HEK293T (cell line): ENCODE measurements around the gene MIB2.
"Not testable (repeated sequence)": the region's sequence is repeated elsewhere in the genome, so short reads cannot be mapped to it uniquely, and the experiment has no call there.

ENCODE experiments used
- BHLHE40 ChIP-seq: fragments of 450-650 bp; IDR thresholded peaks from 2 replicates; pipeline ENCODE4 v1.6.1; 2016; ENCODE audit warnings: mild to moderate bottlenecking, moderate library complexity, borderline replicate concordance
- FOXA1 ChIP-seq: fragments of 450-650 bp; IDR thresholded peaks from 2 replicates; pipeline ENCODE4 v1.6.1; 2016; ENCODE audit warnings: mild to moderate bottlenecking
- FOXK2 ChIP-seq: fragments of 450-650 bp; IDR thresholded peaks from 2 replicates; pipeline ENCODE4 v1.6.1; 2016; ENCODE audit warnings: mild to moderate bottlenecking
- FOXM1 ChIP-seq: fragments of 450-650 bp; IDR thresholded peaks from 2 replicates; pipeline ENCODE4 v1.6.1; 2017; ENCODE audit warnings: mild to moderate bottlenecking, borderline replicate concordance
- SP1 ChIP-seq: fragments of 450-650 bp; IDR thresholded peaks from 2 replicates; pipeline ENCODE4 v1.6.1; 2017
- SUZ12 ChIP-seq: fragments of 450-650 bp; IDR thresholded peaks from 2 replicates; pipeline ENCODE4 v1.6.1; 2016; ENCODE audit warnings: mild to moderate bottlenecking
- TARDBP ChIP-seq: fragments of 450-650 bp; IDR thresholded peaks from 2 replicates; pipeline ENCODE4 v1.6.1; 2016
- TF ChIP-seq, protein P1 (sequence below): fragments of 450-650 bp; IDR thresholded peaks from 2 replicates; pipeline ENCODE4 v1.6.1; 2016

DNA sequence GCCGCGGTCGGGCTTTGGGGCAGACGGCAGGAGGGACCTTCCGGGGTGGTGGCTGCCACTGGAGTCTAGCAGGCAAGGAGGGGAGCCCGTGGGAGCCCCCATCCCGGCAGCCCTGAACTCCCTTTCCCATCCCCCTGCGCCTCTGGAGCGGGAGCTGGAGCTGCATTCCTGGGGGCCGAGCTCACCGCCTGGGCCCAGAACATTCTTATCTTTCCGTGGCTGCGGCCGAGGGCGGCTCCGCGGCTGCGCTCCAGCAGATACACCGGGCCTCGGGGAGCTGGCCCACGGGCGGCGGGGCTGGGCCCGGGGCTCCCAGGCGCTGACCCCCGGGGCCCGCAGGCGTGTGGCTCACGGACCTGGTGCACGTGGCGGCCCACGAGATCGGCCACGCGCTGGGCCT, 18.1 kb downstream of the MIB2 start:
- not testable (repeated sequence) for TF ChIP-seq FOXK2, SP1, BHLHE40, FOXM1, SUZ12, FOXA1, TARDBP
- TF ChIP-seq, protein P1, sequence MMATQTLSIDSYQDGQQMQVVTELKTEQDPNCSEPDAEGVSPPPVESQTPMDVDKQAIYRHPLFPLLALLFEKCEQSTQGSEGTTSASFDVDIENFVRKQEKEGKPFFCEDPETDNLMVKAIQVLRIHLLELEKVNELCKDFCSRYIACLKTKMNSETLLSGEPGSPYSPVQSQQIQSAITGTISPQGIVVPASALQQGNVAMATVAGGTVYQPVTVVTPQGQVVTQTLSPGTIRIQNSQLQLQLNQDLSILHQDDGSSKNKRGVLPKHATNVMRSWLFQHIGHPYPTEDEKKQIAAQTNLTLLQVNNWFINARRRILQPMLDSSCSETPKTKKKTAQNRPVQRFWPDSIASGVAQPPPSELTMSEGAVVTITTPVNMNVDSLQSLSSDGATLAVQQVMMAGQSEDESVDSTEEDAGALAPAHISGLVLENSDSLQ: not testable (repeated sequence)
